ENCODE measurements around the gene SFMBT2.

DNA sequence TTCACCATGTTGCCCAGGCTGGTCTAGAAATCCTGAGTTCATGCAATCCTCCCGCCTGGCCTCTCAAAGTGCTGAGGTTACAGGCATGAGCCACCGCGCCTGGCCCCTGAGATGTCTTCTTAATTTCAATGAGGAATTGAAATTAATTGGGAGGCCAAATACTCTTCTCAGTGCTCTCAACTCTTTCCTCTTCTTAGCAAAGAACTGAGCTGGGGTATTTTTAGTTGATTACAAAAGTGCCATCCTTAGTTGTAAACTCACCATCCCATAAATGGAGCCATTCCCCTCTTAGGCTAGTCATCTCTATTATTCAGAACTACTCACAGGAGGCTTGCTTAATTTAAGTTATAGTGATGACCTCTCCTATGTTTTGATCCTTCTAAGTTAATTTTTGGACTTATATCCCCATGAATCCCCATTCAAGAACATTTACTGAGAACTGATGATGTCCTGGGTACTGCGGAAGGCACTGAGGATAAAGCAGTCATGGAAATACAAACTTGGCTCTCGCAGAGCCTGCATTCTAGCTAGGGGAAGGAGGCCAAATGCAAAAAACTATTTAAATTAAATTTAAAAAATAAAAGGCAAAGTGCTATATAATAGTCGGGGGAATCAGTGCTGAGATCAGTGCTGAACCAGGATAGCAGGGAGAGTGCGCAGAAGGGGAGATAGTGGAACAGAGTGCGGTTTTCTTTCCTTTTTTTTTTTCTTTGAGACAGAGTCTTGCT lies 145.3 kb downstream of the SFMBT2 start:
- TF ChIP-seq, protein P1, sequence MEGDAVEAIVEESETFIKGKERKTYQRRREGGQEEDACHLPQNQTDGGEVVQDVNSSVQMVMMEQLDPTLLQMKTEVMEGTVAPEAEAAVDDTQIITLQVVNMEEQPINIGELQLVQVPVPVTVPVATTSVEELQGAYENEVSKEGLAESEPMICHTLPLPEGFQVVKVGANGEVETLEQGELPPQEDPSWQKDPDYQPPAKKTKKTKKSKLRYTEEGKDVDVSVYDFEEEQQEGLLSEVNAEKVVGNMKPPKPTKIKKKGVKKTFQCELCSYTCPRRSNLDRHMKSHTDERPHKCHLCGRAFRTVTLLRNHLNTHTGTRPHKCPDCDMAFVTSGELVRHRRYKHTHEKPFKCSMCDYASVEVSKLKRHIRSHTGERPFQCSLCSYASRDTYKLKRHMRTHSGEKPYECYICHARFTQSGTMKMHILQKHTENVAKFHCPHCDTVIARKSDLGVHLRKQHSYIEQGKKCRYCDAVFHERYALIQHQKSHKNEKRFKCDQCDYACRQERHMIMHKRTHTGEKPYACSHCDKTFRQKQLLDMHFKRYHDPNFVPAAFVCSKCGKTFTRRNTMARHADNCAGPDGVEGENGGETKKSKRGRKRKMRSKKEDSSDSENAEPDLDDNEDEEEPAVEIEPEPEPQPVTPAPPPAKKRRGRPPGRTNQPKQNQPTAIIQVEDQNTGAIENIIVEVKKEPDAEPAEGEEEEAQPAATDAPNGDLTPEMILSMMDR (IDR thresholded peaks at IDR 0.05; ENCODE audit: low read depth, low read length), result no peak
- TF ChIP-seq EZH2phosphoT487 (IDR thresholded peaks at IDR 0.05; ENCODE audit: low read depth), result no peak
